ENCODE results near the gene SCN7A. TPM values are rescaled to one million over a fixed set of nuclear protein-coding genes. Genes with fewer than 3 reads are reported as not detected.
A peak's percentile ranks its signal among the peaks of the same experiment; 100 is the strongest.

The SCN7A gene
- total RNA-seq (under 1 TPM in 2 of 5 donors, not detected in 3; 0.03 to 0.09 TPM), total RNA-seq (0 to 0.10 (median 0) reads per million in 29 experiments)
- total RNA-seq (2013) = 0.11 TPM

DNA sequence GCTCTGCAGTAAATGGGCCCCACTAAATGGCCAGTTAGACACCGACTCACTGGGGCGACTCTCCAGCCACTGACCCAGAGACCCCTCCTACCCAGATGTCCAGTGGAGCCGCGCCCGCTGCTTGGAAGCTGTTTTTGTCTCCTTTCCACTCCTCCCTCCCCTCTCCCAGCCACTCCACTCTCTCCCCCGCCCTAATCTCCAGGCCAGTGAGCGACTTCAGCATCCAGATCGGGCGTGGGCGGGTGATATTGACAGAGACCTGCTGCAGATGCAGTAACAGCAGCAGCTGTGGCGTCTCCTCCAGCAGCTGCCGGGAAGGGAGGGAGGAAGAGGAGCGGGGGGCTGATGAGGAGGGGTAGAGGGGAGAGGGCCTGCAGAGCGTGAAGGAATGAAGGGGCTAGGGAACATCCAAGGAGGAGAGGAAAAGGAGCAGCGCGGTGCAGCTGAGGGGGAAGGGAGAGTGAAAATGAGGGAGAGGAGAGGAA, at the start of gene SCN7A:
SCN7A (minus strand) TSS at position 110 of the 485 bp plus-strand sequence. CDS start 16,553 bp downstream, outside the sequence.
- ChIA-PET POLR2A (no interaction called here), CTCF (no interaction called here)
- Histone ChIP-seq H3K27ac (ENCODE audit: low read length) (no peak within 1 kb of the TSS), H3K36me3 (ENCODE audit: control insufficient read depth in 2 of 2, extremely low read depth in 1 of 2, insufficient read depth in 1 of 2, low read length in 1 of 2) (no peaks in the 10 kb centered on the region), H3K9me3 (no peaks in the 10 kb centered on the region), H3K27me3 (replicated peaks in 1 of 2; ENCODE audit: control insufficient read depth in 2 of 2, extremely low read depth in 1 of 2, insufficient read depth in 2 of 2, low read length in 1 of 2) (peaks cover 0 to 4% of the 10 kb centered on the region in 2 experiments), H3K4me1 (ENCODE audit: control insufficient read depth in 1 of 2, extremely low read depth in 1 of 2, insufficient read depth in 2 of 2, low read length in 2 of 2) (no peaks in the 10 kb centered on the region), H3K4me3 (ENCODE audit: control insufficient read depth in 1 of 2, extremely low read depth in 1 of 2, low read length in 1 of 2) (no peak within 1 kb of the TSS)
- ATAC-seq (replicated peaks in 1 of 4) = no peak
- Mint-ChIP-seq H3K9me3 (peaks cover 0 to 3% (median 2%) of the 10 kb centered on the region in 3 donors), H3K4me1 (no peaks in the 10 kb centered on the region), H3K36me3 (no peaks in the 10 kb centered on the region), H3K4me3 (no peak within 1 kb of the TSS), H3K27me3 (peaks cover 0 to 5% of the 10 kb centered on the region in 2 donors), H3K27ac (no peak within 1 kb of the TSS)
- 35% methylated on average over 10 of the region's 16 CpGs for WGBS (ENCODE audit: insufficient coverage)
- no peak for DNase-seq

DNA sequence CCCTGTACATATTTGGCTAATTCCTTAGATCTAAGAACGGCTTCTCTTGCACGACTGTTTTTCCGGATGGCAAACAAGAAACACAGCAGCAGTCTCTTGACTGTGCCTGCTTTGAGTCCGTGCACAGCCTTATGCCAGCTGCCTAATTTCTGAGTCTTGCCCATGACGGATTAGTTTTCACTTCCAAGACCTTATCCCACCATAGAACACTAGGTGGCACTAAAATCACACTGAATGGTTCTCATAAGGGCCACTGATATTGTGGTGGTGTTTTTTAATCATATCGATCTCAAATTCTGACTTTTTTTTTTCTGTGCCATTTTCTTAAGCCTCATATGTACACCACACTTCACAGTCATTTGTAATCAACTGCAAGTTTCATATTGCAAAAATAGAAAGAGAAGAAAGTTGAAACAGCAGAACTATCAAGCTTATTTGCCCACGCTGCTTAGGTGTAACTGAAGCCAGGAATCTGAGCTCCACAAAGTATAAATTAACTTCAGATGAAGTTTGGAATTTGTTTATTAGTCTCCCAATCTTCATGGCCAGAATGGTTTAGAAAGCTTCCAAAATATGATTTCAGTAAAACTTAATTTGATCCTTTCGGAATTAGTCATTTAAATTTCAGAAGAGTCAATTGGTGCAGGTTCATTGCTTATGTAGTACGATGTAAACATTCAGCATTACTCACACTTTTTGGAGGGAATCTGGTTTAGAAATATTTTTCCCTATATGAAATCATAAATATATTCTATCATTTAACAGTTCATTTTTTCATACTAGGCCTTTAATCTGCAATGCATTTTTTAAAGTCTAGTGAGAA, 45.5 kb upstream of the SCN7A start:
- POLR2A ChIA-PET = no interaction called here
- H3K4me3 Mint-ChIP-seq = no peak overlapping the region
- no peaks in the 10 kb centered on the region for H3K36me3 Mint-ChIP-seq
- H3K4me1 Mint-ChIP-seq = peaks cover 3 to 5% (median 3%) of the 10 kb centered on the region in 3 donors
- 5% methylated on average over 3 of the region's 9 CpGs for WGBS (ENCODE audit: insufficient coverage)
- H3K9me3 Mint-ChIP-seq = no peaks in the 10 kb centered on the region
- H3K27me3 ChIP-seq (replicated peaks in 1 of 2; ENCODE audit: control insufficient read depth in 2 of 2, extremely low read depth in 1 of 2, insufficient read depth in 2 of 2, low read length in 1 of 2) = no peaks in the 10 kb centered on the region
- H3K36me3 ChIP-seq (ENCODE audit: control insufficient read depth in 2 of 2, extremely low read depth in 1 of 2, insufficient read depth in 1 of 2, low read length in 1 of 2) = no peaks in the 10 kb centered on the region
- no peak overlapping the region for H3K27ac ChIP-seq (ENCODE audit: low read length)
- CTCF ChIA-PET = interaction anchor here (0.5 to 1.3 kb wide), 15 partner anchors 141 to 1772 kb away, joined by 3 to 11 read pairs (median 3); no protein-coding TSS in a partner anchor
- DNase-seq = peak in 10 of 35 experiments; percentile 0 to 61 (median 2)
- peak overlapping the region in 1 of 2 donors; percentile 15 for H3K4me3 ChIP-seq (ENCODE audit: control insufficient read depth in 1 of 2, extremely low read depth in 1 of 2, low read length in 1 of 2)
- peak in 3 of 4 experiments; percentile 51 to 65 (median 60) for ATAC-seq (replicated peaks in 1 of 4)
- no peaks in the 10 kb centered on the region for H3K4me1 ChIP-seq (ENCODE audit: control insufficient read depth in 1 of 2, extremely low read depth in 1 of 2, insufficient read depth in 2 of 2, low read length in 2 of 2)
- H3K27me3 Mint-ChIP-seq = peaks cover 5 to 11% of the 10 kb centered on the region in 2 donors
- H3K27ac Mint-ChIP-seq = no peak overlapping the region
- no peaks in the 10 kb centered on the region for H3K9me3 ChIP-seq

DNA sequence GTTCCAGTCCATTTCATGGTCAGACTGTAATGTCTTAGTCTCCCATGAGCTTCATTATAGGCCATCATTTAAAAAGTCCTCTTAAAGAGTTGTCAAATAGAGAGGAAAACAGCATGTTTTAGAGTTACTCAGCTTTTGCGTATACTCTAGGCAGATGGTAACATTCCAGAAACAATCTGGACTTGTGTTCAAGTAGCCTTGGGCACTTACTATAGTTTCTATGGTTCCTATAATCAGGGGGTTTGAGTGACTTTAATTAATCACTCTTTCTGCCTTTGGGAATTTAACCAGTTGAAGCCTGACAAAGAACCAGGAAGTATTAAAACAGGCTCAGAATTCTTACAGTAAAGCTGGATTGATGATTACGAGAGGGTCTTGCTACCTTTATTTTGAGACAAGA, 42.1 kb upstream of the SCN7A start:
- H3K4me3 Mint-ChIP-seq = no peak overlapping the region
- no peak overlapping the region for H3K4me3 ChIP-seq (ENCODE audit: control insufficient read depth in 1 of 2, extremely low read depth in 1 of 2, low read length in 1 of 2)
- POLR2A ChIA-PET = no interaction called here

DNA sequence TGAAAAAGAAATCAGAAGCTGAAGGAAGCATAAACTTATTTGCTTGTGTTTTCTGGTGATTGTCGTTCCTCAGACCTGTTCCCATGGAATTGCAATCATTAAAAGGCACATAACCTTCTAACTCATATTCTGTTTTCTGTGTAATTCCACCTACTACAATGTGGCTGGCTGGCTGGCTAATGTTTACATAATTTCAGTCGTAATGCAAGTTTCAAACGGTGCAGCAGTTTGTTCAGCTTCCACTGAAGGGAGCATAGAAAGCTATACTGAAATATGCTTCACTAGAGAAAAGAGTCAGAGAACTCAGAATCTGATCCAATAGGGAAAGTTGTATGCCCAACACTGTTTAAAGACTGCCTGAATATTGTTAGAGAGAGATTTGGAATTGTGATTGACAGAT, 27.1 kb upstream of the SCN7A start:
- Mint-ChIP-seq H3K36me3 (no peaks in the 10 kb centered on the region), H3K4me3 (no peak overlapping the region), H3K9me3 (no peaks in the 10 kb centered on the region), H3K27me3 (peaks cover 0 to 3% of the 10 kb centered on the region in 2 donors), H3K4me1 (no peaks in the 10 kb centered on the region), H3K27ac (no peak overlapping the region)
- ATAC-seq (replicated peaks in 1 of 4) (no peak), DNase-seq (no peak)
- ChIA-PET CTCF (no interaction called here), POLR2A (no interaction called here)
- H3K36me3 ChIP-seq (ENCODE audit: control insufficient read depth in 2 of 2, extremely low read depth in 1 of 2, insufficient read depth in 1 of 2, low read length in 1 of 2) = no peaks in the 10 kb centered on the region
- H3K4me1 ChIP-seq (ENCODE audit: control insufficient read depth in 1 of 2, extremely low read depth in 1 of 2, insufficient read depth in 2 of 2, low read length in 2 of 2) = no peaks in the 10 kb centered on the region
- H3K27ac ChIP-seq (ENCODE audit: low read length) = no peak overlapping the region
- H3K9me3 ChIP-seq = no peaks in the 10 kb centered on the region
- 92% methylated on average over 2 of the region's 3 CpGs for WGBS (ENCODE audit: insufficient coverage)
- H3K4me3 ChIP-seq (ENCODE audit: control insufficient read depth in 1 of 2, extremely low read depth in 1 of 2, low read length in 1 of 2) = no peak overlapping the region
- H3K27me3 ChIP-seq (replicated peaks in 1 of 2; ENCODE audit: control insufficient read depth in 2 of 2, extremely low read depth in 1 of 2, insufficient read depth in 2 of 2, low read length in 1 of 2) = no peaks in the 10 kb centered on the region

More for the DNA sequence above, 42.1 kb upstream of the SCN7A start:
- 80% methylated on average over 1 of the region's 2 CpGs for WGBS (ENCODE audit: insufficient coverage)
- no peaks in the 10 kb centered on the region for H3K9me3 ChIP-seq
- H3K36me3 ChIP-seq (ENCODE audit: control insufficient read depth in 2 of 2, extremely low read depth in 1 of 2, insufficient read depth in 1 of 2, low read length in 1 of 2) = no peaks in the 10 kb centered on the region
- H3K27me3 ChIP-seq (replicated peaks in 1 of 2; ENCODE audit: control insufficient read depth in 2 of 2, extremely low read depth in 1 of 2, insufficient read depth in 2 of 2, low read length in 1 of 2) = no peaks in the 10 kb centered on the region
- CTCF ChIA-PET = no interaction called here
- H3K27ac Mint-ChIP-seq = no peak overlapping the region
- no peaks in the 10 kb centered on the region for H3K9me3 Mint-ChIP-seq
- DNase-seq (no peak), ATAC-seq (replicated peaks in 1 of 4) (no peak)
- peaks cover 5 to 18% of the 10 kb centered on the region in 2 donors for H3K27me3 Mint-ChIP-seq
- H3K4me1 ChIP-seq (ENCODE audit: control insufficient read depth in 1 of 2, extremely low read depth in 1 of 2, insufficient read depth in 2 of 2, low read length in 2 of 2) = no peaks in the 10 kb centered on the region
- H3K36me3 Mint-ChIP-seq = no peaks in the 10 kb centered on the region
- peaks cover 3 to 5% (median 3%) of the 10 kb centered on the region in 3 donors for H3K4me1 Mint-ChIP-seq
- H3K27ac ChIP-seq (ENCODE audit: low read length) = no peak overlapping the region

DNA sequence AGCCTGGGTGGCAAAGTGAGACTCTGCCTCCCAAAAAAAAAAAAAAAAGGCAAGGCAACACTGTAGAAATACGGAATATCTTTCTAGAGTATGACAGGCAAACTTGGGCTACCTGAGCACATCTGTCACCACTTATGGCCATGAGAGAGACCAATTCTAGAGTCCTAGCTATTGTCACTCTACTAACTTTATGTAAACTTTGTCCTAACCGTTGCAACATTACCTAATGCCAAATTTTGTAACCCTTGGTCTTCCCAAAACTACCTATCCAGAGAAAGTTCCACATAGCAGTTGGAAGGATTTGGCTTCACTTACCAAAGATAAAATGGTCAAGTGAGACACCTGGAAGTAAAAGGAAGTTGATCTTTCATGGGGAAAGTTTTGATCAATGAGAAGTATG, 26.6 kb upstream of the SCN7A start:
- Mint-ChIP-seq H3K9me3 (no peaks in the 10 kb centered on the region), H3K27me3 (peaks cover 0 to 3% of the 10 kb centered on the region in 2 donors), H3K4me1 (no peaks in the 10 kb centered on the region), H3K4me3 (no peak overlapping the region), H3K36me3 (no peaks in the 10 kb centered on the region), H3K27ac (no peak overlapping the region)
- ChIA-PET CTCF (no interaction called here), POLR2A (no interaction called here)
- Histone ChIP-seq H3K4me3 (ENCODE audit: control insufficient read depth in 1 of 2, extremely low read depth in 1 of 2, low read length in 1 of 2) (no peak overlapping the region), H3K27me3 (replicated peaks in 1 of 2; ENCODE audit: control insufficient read depth in 2 of 2, extremely low read depth in 1 of 2, insufficient read depth in 2 of 2, low read length in 1 of 2) (no peaks in the 10 kb centered on the region), H3K4me1 (ENCODE audit: control insufficient read depth in 1 of 2, extremely low read depth in 1 of 2, insufficient read depth in 2 of 2, low read length in 2 of 2) (no peaks in the 10 kb centered on the region), H3K36me3 (ENCODE audit: control insufficient read depth in 2 of 2, extremely low read depth in 1 of 2, insufficient read depth in 1 of 2, low read length in 1 of 2) (no peaks in the 10 kb centered on the region), H3K9me3 (no peaks in the 10 kb centered on the region), H3K27ac (ENCODE audit: low read length) (no peak overlapping the region)
- ATAC-seq (replicated peaks in 1 of 4) = no peak
- DNase-seq = no peak
- no CpG with 5 or more reads among the region's 2 CpGs for WGBS (ENCODE audit: insufficient coverage)

DNA sequence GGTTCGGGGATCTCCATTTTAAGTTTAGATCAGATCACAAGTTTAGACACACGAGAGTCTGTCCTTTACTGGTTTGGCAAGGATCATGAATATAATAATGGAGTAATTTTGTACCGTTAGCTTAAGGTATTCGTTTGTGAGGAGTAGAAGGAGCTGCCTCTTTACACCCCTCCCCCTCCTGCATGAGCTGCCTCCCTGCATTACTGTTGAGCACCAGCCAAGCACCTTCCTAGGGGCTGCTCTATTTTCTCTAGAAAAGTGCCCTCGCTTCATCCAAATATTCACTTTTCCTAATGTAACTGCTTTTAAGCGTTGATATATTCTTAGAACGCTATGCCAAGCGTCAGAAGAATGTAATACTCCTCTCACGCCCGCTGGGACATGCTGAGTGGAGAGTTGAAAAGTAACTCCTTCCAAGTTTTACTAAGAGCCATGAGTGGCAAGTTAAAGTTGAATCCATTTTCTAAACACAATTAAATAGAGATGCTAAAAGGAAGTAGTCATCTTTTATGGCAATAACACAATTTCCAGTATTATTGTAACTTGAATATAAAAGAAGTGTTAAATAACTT, 25.4 kb upstream of the SCN7A start:
- ATAC-seq (replicated peaks in 1 of 4) (no peak), DNase-seq (no peak)
- H3K27me3 Mint-ChIP-seq = peaks cover 0 to 3% of the 10 kb centered on the region in 2 donors
- POLR2A ChIA-PET = no interaction called here
- Histone ChIP-seq H3K4me3 (ENCODE audit: control insufficient read depth in 1 of 2, extremely low read depth in 1 of 2, low read length in 1 of 2) (no peak overlapping the region), H3K9me3 (no peaks in the 10 kb centered on the region), H3K27me3 (replicated peaks in 1 of 2; ENCODE audit: control insufficient read depth in 2 of 2, extremely low read depth in 1 of 2, insufficient read depth in 2 of 2, low read length in 1 of 2) (no peaks in the 10 kb centered on the region), H3K4me1 (ENCODE audit: control insufficient read depth in 1 of 2, extremely low read depth in 1 of 2, insufficient read depth in 2 of 2, low read length in 2 of 2) (no peaks in the 10 kb centered on the region), H3K36me3 (ENCODE audit: control insufficient read depth in 2 of 2, extremely low read depth in 1 of 2, insufficient read depth in 1 of 2, low read length in 1 of 2) (no peaks in the 10 kb centered on the region), H3K27ac (ENCODE audit: low read length) (no peak overlapping the region)
- no peaks in the 10 kb centered on the region for H3K4me1 Mint-ChIP-seq
- WGBS (ENCODE audit: insufficient coverage) = 70% methylated on average over 2 of the region's 10 CpGs
- H3K27ac Mint-ChIP-seq = no peak overlapping the region
- no peak overlapping the region for H3K4me3 Mint-ChIP-seq
- H3K9me3 Mint-ChIP-seq = no peaks in the 10 kb centered on the region
- CTCF ChIA-PET = no interaction called here
- no peaks in the 10 kb centered on the region for H3K36me3 Mint-ChIP-seq

All from T-cell (primary cell).